RWPE2 (cell line): ENCODE measurements around the gene KRTAP10-4.

Source experiments
- ATAC-seq: fragments of 200-7000 bp; cut with Tn5 transposase; 3 replicates; pipeline ENCODE4 v1.9.1; 2021; ENCODE audit warnings: low read depth
- DNase-seq: peaks from one replicate; pipeline ENCODE4 v3.0.0-alpha.2; 2020; ENCODE audit warnings: low spot score
- H3K27ac ChIP-seq: fragments of 450-650 bp; 2 replicates; pipeline ENCODE4 v1.5.1; 2017; ENCODE audit warnings: mild to moderate bottlenecking; ENCODE audit not compliant: poor library complexity, severe bottlenecking
- H3K27me3 ChIP-seq: fragments of 250-450 bp; sonication (Bioruptor Pico); 2 replicates; pipeline ENCODE4 v1.5.1; 2021; ENCODE audit warnings: mild to moderate bottlenecking, moderate library complexity; ENCODE audit not compliant: insufficient read depth, poor library complexity, severe bottlenecking
- H3K36me3 ChIP-seq: fragments of 250-450 bp; sonication (Bioruptor Pico); 2 replicates; pipeline ENCODE4 v1.5.1; 2020; ENCODE audit warnings: low read depth, mild to moderate bottlenecking, moderate library complexity
- H3K4me1 ChIP-seq: fragments of 250-450 bp; sonication (Bioruptor Pico); 2 replicates; pipeline ENCODE4 v1.5.1; 2021; ENCODE audit warnings: mild to moderate bottlenecking, moderate library complexity; ENCODE audit not compliant: insufficient read depth, poor library complexity, severe bottlenecking
- H3K4me3 ChIP-seq: fragments of 250-450 bp; sonication (Bioruptor Pico); 2 replicates; pipeline ENCODE4 v1.5.1; 2021; ENCODE audit warnings: mild to moderate bottlenecking, moderate library complexity; ENCODE audit not compliant: severe bottlenecking
- H3K9me3 ChIP-seq: fragments of 250-450 bp; sonication (Bioruptor Pico); 2 replicates; pipeline ENCODE4 v1.5.1; 2021; ENCODE audit warnings: mild to moderate bottlenecking, moderate library complexity; ENCODE audit not compliant: severe bottlenecking
- TF ChIP-seq, protein P1 (sequence below): fragments of 450-650 bp; IDR thresholded peaks from one replicate; pipeline ENCODE4 v1.5.1; 2017; ENCODE audit warnings: mild to moderate bottlenecking, moderate library complexity; ENCODE audit not compliant: poor library complexity, severe bottlenecking

KRTAP10-4 gene

DNA sequence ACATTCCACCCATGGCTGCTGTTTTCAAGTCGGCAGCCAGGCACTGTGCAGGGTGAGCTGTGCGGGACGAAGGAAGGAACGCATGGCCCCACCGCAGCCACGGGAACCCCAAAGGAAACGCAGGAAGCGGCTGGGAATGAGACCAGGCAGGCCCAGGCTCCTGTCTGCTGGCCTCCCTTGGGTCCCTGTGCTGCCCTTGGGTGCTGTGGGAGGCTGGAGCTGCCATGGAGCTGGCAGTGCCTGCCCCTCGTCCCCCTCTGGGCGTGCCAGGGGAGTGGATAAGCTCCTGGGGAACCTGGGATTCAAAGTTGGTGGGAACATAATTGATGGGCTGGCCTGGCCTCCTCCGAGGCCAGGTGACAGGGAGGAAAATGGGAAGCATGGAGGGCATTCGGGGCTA lies 5.3 kb upstream of the KRTAP10-4 start:
- peaks cover 2% of the 10 kb centered on the region for H3K9me3 ChIP-seq
- no peaks in the 10 kb centered on the region for H3K27me3 ChIP-seq
- no peaks in the 10 kb centered on the region for H3K4me1 ChIP-seq
- H3K27ac ChIP-seq, result no peak overlapping the region
- DNase-seq (no peak), ATAC-seq (no peak)
- H3K4me3 ChIP-seq, result no peak overlapping the region
- no peaks in the 10 kb centered on the region for H3K36me3 ChIP-seq
- TF ChIP-seq, protein P1, sequence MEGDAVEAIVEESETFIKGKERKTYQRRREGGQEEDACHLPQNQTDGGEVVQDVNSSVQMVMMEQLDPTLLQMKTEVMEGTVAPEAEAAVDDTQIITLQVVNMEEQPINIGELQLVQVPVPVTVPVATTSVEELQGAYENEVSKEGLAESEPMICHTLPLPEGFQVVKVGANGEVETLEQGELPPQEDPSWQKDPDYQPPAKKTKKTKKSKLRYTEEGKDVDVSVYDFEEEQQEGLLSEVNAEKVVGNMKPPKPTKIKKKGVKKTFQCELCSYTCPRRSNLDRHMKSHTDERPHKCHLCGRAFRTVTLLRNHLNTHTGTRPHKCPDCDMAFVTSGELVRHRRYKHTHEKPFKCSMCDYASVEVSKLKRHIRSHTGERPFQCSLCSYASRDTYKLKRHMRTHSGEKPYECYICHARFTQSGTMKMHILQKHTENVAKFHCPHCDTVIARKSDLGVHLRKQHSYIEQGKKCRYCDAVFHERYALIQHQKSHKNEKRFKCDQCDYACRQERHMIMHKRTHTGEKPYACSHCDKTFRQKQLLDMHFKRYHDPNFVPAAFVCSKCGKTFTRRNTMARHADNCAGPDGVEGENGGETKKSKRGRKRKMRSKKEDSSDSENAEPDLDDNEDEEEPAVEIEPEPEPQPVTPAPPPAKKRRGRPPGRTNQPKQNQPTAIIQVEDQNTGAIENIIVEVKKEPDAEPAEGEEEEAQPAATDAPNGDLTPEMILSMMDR, result no peak

DNA sequence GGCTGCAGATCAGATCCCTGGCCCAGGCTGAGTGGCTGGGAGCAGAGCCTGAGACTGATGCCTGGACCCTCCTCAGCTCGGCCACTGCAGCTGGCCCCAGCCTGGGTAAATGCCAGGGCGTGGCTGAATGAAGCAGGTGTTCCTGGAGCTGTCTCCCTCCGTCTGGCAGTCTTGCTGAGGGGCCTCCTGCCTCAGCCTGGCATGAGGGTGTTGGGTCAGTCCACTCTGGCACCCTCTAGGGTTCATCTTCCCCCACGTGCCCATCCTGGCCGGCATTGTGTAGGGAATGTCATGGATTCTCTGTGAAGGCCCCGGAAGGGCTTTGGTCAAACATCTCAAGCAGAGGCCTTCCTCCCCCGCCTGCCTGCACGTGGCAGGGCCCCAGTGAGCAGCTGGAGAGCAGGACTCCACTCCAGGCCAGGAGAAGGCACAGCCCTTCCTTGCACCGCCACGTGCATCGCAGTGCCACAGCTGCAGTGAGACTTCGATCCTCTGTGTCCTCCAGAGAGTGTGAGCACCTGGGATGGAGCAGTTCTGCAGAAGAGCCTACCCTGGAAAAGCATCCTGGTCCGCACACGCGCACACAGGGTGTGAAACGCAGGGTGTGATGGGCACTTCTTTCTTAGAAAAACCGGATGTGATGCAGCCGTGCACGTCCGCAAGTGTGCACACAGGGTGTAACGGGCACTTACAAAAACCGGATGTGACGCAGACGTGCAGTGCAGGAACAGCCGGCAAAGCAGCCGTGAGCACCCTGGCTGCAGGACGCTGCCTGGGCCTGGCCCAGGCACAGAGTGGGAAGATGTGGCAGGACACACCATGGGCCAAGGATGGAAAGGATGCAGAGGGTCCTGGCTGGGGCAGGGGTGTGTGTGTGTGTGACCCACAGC lies 4.6 kb upstream of the KRTAP10-4 start:
- Histone ChIP-seq H3K27ac (no peak overlapping the region), H3K9me3 (peaks cover 2% of the 10 kb centered on the region), H3K27me3 (no peaks in the 10 kb centered on the region), H3K4me3 (no peak overlapping the region), H3K36me3 (no peaks in the 10 kb centered on the region), H3K4me1 (no peaks in the 10 kb centered on the region)
- ATAC-seq (no peak), DNase-seq (no peak)
- TF ChIP-seq, protein P1, result no peak

DNA sequence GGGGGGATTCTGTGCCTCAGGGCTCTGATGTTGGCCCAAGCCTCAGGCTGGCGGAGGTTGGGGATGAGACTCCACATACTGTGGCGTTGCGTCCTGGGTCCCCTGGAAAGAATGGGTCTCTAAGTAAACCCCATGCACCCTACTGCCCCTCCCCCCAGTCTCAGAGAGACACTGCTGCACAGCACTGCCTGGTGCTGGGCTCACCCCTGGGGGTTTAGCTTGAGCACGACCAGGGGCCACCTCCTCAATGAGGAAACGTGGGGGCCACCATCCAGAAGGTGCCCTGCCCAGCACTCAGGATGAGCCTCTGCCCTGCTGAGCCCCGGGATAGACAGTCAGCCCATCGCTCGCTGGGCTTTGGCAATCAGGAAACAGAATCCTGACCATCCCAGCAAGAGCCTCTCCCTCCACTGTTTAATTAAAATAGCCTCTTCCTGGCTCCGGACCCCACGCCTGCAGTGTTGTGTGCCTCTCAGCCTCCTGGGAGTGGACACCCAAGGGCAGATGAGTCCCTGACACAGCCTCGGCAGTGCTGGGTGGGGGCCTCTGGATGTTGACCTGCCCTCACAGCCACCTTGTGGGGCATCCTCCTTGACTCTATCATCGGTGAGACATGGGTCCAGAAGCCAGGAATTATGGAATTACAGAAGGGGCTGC lies 3.5 kb upstream of the KRTAP10-4 start:
- Histone ChIP-seq H3K9me3 (peaks cover 2% of the 10 kb centered on the region), H3K4me1 (no peaks in the 10 kb centered on the region), H3K27me3 (no peaks in the 10 kb centered on the region), H3K27ac (no peak overlapping the region), H3K36me3 (no peaks in the 10 kb centered on the region), H3K4me3 (no peak overlapping the region)
- TF ChIP-seq, protein P1, result no peak
- ATAC-seq (no peak), DNase-seq (no peak)

DNA sequence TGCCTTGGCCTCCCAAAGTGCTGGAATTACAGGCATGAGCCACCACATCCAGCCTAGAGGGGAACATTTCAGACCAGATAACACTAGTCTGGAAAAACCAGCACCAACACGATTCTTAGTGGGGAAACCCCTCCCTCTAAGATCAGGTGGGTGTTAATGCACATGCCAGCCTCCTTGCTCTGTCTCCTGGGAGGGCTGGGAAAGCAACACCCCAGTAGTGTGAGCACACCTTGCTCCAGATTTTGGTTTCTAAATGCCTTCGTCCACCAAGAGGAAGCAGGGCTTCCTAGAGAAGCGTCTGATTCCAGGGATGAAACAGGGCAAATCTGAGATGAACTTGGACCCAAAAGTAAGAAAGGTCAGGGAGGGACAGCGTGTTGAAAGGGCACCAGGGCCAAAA lies 2.2 kb upstream of the KRTAP10-4 start:
- no peaks in the 10 kb centered on the region for H3K4me1 ChIP-seq
- H3K36me3 ChIP-seq, result no peaks in the 10 kb centered on the region
- peaks cover 2% of the 10 kb centered on the region for H3K9me3 ChIP-seq
- DNase-seq (no peak), ATAC-seq (no peak)
- TF ChIP-seq, protein P1, result no peak
- no peaks in the 10 kb centered on the region for H3K27me3 ChIP-seq
- no peak overlapping the region for H3K4me3 ChIP-seq
- H3K27ac ChIP-seq, result no peak overlapping the region
